ENCODE data around the gene SLC8A3.

The SLC8A3 gene

DNA sequence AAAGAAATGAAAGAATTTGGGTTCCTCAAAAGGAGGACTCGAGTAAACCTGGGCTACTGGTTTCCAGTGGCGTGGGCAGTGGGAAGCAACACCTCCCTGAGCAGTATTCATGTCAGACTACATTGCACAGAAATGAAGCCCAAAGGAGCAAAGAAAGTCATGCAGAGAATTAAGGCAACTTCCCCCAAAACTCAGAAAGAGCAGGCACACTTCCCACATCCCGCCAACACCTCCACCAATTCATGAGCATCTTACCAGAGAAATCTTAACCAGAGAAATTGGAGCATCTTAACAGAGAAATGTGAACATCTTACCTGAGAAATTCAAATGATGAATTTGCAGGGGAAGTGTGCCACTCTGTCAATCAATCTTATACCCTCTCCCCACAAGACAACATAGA, 36.7 kb downstream of the SLC8A3 start:
- H3K4me3 ChIP-seq (ENCODE audit: low read length): no peak overlapping the region
- no peak for DNase-seq (ENCODE audit: low read depth)
- TF ChIP-seq, protein P1, sequence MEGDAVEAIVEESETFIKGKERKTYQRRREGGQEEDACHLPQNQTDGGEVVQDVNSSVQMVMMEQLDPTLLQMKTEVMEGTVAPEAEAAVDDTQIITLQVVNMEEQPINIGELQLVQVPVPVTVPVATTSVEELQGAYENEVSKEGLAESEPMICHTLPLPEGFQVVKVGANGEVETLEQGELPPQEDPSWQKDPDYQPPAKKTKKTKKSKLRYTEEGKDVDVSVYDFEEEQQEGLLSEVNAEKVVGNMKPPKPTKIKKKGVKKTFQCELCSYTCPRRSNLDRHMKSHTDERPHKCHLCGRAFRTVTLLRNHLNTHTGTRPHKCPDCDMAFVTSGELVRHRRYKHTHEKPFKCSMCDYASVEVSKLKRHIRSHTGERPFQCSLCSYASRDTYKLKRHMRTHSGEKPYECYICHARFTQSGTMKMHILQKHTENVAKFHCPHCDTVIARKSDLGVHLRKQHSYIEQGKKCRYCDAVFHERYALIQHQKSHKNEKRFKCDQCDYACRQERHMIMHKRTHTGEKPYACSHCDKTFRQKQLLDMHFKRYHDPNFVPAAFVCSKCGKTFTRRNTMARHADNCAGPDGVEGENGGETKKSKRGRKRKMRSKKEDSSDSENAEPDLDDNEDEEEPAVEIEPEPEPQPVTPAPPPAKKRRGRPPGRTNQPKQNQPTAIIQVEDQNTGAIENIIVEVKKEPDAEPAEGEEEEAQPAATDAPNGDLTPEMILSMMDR (IDR thresholded peaks at IDR 0.05; ENCODE audit: insufficient read depth, low read depth, low read length, missing control alignments): no peak

DNA sequence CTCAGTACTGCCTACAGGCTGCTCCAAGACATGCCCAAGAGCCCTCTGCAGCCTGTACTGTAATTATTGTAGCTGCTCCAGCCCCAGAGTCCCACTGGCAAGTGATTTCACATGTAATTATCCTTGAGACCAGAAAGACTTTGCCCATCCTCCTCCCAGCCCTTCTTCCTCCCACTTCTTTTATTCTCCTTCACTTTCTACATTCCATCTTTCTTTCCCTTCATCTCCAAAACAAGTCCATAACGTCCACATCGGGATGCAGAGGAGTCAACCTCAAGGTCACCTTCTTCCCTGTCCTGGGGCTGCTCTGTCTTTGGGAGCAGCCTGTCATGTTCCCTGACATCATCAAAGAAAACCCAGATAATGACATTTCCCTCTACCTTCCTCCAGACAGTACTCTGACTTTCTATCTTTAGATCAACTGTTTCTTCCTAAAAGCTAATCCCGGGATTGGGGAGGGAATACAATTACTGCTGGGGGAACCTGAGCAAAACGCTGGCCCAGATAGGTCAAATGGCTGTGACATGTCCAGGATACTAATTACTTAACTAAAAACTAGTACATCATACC, 39.1 kb downstream of the SLC8A3 start:
- TF ChIP-seq, protein P1 (IDR thresholded peaks at IDR 0.05; ENCODE audit: insufficient read depth, low read depth, low read length, missing control alignments): no peak
- no peak overlapping the region for H3K4me3 ChIP-seq (ENCODE audit: low read length)
- DNase-seq (ENCODE audit: low read depth): no peak

DNA sequence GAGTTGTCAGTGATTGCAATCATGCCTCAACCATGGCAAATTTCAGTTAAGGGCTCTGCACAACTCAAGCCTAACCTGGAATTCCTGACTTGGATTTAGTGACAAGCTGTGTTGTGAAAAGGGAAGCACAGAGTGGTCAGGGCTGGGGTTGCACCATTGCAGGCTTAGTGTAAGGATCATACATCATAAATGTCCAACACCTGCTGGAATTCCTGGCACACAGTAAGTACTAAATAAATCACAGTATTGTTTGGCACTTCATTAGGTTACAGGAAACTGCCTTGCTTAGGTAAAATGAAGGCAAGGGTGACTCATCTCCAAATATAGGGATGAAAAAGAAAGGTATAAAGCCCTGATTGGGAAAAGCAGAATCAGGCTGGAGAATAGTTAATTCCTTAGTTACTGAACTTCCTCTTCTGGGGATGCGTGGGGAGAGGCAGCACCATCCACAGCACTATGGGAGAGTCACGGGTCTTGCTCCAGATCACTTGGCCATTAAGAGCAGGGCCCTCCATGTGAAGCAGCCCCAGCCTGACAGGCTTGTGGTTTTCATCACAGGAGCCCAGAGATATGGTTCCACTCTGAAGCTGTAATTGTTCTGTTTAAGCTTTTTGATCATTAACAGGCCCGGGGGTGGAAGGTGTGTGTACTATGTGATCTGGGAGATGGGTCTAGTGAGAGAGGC, 39.7 kb downstream of the SLC8A3 start:
- no peak overlapping the region for H3K4me3 ChIP-seq (ENCODE audit: low read length)
- no peak for DNase-seq (ENCODE audit: low read depth)
- TF ChIP-seq, protein P1 (IDR thresholded peaks at IDR 0.05; ENCODE audit: insufficient read depth, low read depth, low read length, missing control alignments): no peak

DNA sequence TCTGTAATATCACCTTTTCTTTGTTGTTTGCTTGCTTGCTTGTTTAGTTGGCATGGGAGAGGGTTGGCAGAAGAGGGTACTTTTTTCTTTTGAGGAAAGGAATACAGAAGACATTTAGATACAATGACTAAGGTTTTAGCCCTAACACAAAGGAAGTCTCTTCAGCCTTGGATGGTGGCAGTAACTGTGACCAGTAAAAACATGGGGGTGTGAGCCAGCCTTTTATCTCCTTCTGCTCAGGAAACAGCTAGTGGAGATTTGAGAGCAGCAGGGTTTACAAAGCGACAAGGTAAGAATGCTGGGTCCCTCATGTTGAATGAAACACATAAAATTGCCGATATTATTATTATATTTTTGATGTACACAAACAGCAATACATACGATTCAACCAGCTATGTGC, 40.4 kb downstream of the SLC8A3 start:
- TF ChIP-seq, protein P1 (IDR thresholded peaks at IDR 0.05; ENCODE audit: insufficient read depth, low read depth, low read length, missing control alignments): no peak
- DNase-seq (ENCODE audit: low read depth): no peak
- no peak overlapping the region for H3K4me3 ChIP-seq (ENCODE audit: low read length)

DNA sequence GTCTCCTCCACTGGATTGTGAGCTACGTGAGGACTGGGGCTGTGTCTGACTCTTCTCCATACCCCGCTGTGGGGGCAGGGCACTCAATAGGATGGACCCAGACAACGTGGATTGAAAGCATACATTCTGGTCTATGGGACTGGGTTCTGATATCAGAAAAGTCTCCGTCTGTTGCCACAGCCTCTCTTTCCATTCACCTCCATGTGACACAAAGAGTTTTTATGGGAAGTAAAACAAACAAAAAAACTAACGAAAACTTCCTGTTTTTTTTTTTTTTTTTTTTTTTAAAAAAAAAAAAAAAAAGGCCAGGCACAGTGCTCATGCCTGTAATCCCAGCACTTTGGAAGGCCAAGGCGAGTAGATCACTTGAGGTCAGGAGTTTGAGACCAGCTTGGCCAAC, 44.7 kb downstream of the SLC8A3 start:
- no peak overlapping the region for H3K4me3 ChIP-seq (ENCODE audit: low read length)
- DNase-seq (ENCODE audit: low read depth): no peak
- TF ChIP-seq, protein P1 (IDR thresholded peaks at IDR 0.05; ENCODE audit: insufficient read depth, low read depth, low read length, missing control alignments): no peak

DNA sequence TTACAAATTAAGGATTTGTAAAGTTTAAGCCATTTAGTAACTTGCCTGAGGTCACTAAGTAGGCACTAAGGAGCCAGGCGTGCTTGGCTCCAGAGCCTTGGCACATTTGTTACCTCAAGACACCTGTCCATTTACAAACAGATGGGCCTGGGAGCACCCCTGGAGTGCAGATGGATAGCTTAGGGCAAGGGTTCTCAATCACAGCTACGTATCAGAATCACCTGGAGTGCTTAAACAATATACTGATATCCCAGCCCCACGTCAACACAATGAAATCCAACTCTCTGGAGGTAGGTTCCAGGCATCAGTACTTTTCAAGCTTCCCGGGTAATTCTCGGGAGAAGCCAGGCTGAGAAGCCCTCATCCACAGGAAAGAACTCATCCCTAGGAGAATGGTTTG, 45.4 kb downstream of the SLC8A3 start:
- DNase-seq (ENCODE audit: low read depth): no peak
- no peak overlapping the region for H3K4me3 ChIP-seq (ENCODE audit: low read length)
- TF ChIP-seq, protein P1 (IDR thresholded peaks at IDR 0.05; ENCODE audit: insufficient read depth, low read depth, low read length, missing control alignments): no peak

DNA sequence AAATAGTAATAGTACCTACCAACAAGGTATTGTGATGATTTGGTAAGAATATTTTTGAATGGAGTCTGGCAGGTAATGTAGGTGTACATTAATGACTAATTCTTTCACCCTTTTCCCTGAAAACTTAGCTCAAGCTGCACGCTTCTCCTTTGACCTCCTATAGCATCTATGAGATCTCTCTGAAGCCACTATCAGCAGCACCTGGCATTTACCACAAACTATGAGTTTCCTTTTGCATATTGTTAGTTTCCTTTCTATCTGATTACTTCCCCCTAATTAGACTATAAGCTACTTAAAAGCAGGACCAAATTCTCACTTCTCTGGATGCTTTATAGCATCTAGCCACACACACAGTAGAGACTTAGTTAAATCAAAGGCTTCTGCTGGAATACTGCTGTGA, 48.1 kb downstream of the SLC8A3 start:
- TF ChIP-seq, protein P1 (IDR thresholded peaks at IDR 0.05; ENCODE audit: insufficient read depth, low read depth, low read length, missing control alignments): no peak
- DNase-seq (ENCODE audit: low read depth): no peak
- H3K4me3 ChIP-seq (ENCODE audit: low read length): no peak overlapping the region
